Hypothalamus (tissue), 51 donors: ENCODE measurements around the gene BATF.

Source experiments
- DNase-seq, 51 donors: peaks; one replicate each; lab custom pipeline; 2025; lab: John Stamatoyannopoulos, UW

BATF gene

DNA sequence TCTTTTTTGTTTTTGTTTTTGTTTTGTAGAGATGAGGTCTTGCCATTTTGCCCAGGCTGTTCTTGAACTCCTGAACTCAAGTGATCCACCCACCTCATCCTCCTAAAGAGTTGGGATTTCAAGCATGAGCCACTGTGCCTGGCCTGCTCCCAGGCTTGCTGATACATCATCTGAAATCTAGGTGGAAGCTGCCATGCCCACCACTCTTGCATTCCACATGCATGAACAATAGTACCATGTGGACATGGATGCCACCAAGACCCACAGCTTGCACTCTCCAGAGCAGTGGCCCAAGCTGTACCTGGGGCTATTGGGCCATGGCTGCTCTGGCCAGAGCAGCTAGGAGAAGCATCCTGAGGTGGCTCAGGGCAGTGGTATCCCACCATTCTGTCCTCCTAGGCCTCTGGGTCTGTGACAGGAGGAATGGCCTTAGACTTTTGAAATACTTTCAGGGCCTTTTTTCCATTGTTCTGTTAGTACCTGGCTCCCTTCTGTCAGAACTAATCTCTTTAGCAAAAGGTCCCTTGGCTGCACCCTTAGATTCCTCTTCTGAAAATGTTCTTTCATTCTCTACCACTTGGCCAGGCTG lies 69.8 kb downstream of the BATF start:
- no peak for DNase-seq

DNA sequence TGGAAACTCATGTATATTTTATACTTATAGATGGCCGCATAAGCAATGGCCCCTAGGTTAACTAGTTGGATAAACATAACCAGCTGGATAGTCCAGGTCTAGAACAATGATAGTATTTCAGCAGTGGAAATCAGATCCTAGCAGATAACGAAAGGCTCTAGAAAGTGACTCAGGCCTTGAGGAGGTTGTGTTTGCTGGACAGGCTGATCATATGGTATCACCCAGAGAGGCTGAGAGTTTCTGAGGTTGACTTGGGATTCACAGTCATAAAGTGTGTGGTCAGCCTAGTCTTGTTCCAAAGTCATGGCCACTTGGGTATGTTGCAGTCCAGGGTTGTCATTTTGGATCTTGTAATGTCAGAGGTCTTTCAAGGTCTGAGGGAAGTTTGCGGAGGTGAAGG lies 73.0 kb downstream of the BATF start:
- no peak for DNase-seq
